Measurements from ENCODE around the gene SEC24D.

Gene SEC24D

GRCh38 chr4:118745357-118745756 lies 90.6 kb downstream of the SEC24D start:
- no peak for DNase-seq

GRCh38 chr4:118743867-118744266 lies 92.1 kb downstream of the SEC24D start:
- DNase-seq: no peak

- no peak for DNase-seq
Observed at GRCh38 chr4:118742050-118742449, 93.9 kb downstream of the SEC24D start.

GRCh38 chr4:118741301-118741855 lies 94.5 kb downstream of the SEC24D start:
- no peak for DNase-seq

- DNase-seq: no peak
Observed at GRCh38 chr4:118740869-118741268, 95.1 kb downstream of the SEC24D start.

- DNase-seq: no peak
Observed at GRCh38 chr4:118739022-118739713, 96.8 kb downstream of the SEC24D start.

GRCh38 chr4:118738090-118738489 lies 97.8 kb downstream of the SEC24D start:
- no peak for DNase-seq

- no peak for DNase-seq
Observed at GRCh38 chr4:118736900-118737299, 99.0 kb downstream of the SEC24D start.

GRCh38 chr4:118734491-118735205 lies 101.3 kb downstream of the SEC24D start:
- DNase-seq: no peak

GRCh38 chr4:118732591-118733330 lies 103.2 kb downstream of the SEC24D start:
- DNase-seq: no peak

GRCh38 chr4:118730683-118731082 lies 105.2 kb downstream of the SEC24D start:
- no peak for DNase-seq

- no peak for DNase-seq
Observed at GRCh38 chr4:118729287-118730286, 106.3 kb downstream of the SEC24D start.

- DNase-seq: no peak
Observed at GRCh38 chr4:118727360-118727759, 108.6 kb downstream of the SEC24D start.

- no peak for DNase-seq
Observed at GRCh38 chr4:118723369-118723768, 112.6 kb downstream of the SEC24D start.

GRCh38 chr4:118721752-118722151 lies 114.2 kb downstream of the SEC24D start:
- no peak for DNase-seq

GRCh38 chr4:118718511-118719170 lies 117.3 kb downstream of the SEC24D start:
- no peak for DNase-seq

- no peak for DNase-seq
Observed at GRCh38 chr4:118716304-118716703, 119.6 kb downstream of the SEC24D start.

GRCh38 chr4:118714682-118715081 lies 121.2 kb downstream of the SEC24D start:
- DNase-seq: no peak

GRCh38 chr4:118712872-118713271 lies 123.1 kb downstream of the SEC24D start:
- DNase-seq: no peak

- DNase-seq: no peak
Observed at GRCh38 chr4:118711052-118711451, 124.9 kb downstream of the SEC24D start.

GRCh38 chr4:118703118-118703517 lies 132.8 kb downstream of the SEC24D start:
- no peak for DNase-seq

Measured in NCI-H2029 treated with DMSO at 0.1 percent for 48 hours (cell line).